Uterus (tissue), 4 donors: Measurements from ENCODE around the gene RANBP3. TPM values are rescaled to one million over a fixed set of nuclear protein-coding genes. Genes with fewer than 3 reads are reported as not detected.

ENCODE experiments used
- DNase-seq, 2 donors: peaks; one replicate each; pipeline ENCODE4 v3.0.0-alpha.2; 2019 to 2020
- H3K27ac ChIP-seq, 2 donors: fragments of 200-600 bp; sonication (generic); 1 replicate in 1 of 2; 2 replicates in 1 of 2; pipeline ENCODE4 v1.5.1; 2016 to 2018
- H3K27me3 ChIP-seq, 2 donors: fragments of 200-600 bp; sonication (generic); one replicate each; pipeline ENCODE4 v1.5.1; 2018 to 2019; ENCODE audit warnings: control low read depth in 1 of 2
- H3K36me3 ChIP-seq, 2 donors: fragments of 200-600 bp; sonication (generic); one replicate each; pipeline ENCODE4 v1.5.1; 2019; ENCODE audit warnings: control low read depth in 1 of 2
- H3K4me1 ChIP-seq, 2 donors: fragments of 200-600 bp; sonication (generic); one replicate each; pipeline ENCODE4 v1.5.1; 2018 to 2019; ENCODE audit warnings: control low read depth in 1 of 2
- H3K4me3 ChIP-seq, 2 donors: fragments of 200-600 bp; sonication (generic); 1 replicate in 1 of 2; 2 replicates in 1 of 2; pipeline ENCODE4 v1.5.1; 2018 to 2019; ENCODE audit warnings: mild to moderate bottlenecking in 1 of 2
- H3K9me3 ChIP-seq, 2 donors: fragments of 200-600 bp; sonication (generic); one replicate each; pipeline ENCODE4 v1.5.1; 2019; ENCODE audit warnings: control low read depth in 1 of 2
- POLR2A ChIP-seq, 2 donors: fragments of 450-650 bp; IDR thresholded peaks; one replicate each; pipeline ENCODE4 v1.6.1; 2016; ENCODE audit warnings: antibody characterized with exemption in 2 of 2, mild to moderate bottlenecking in 1 of 2, moderate library complexity in 1 of 2
- intact Hi-C: fragments of 100-400 bp; cut with DNase I; formaldehyde crosslinking; loops from one replicate; pipeline ENCODE4 v1.15.1; 2023; ENCODE audit warnings: low total_unique reads
- total RNA-seq, 4 donors: library from RNA; depleted of rRNA in 3 of 4; stranded (reverse); fragments of >200 nt in 3 of 4; gene quantifications; one replicate each; pipeline versions ENCODE4 v1.1.0 to v1.2.4, GENCODE V29; 2014 to 2023
- TF ChIP-seq, protein P1 (sequence below), 4 experiments: fragments of 200-600 bp in 2 of 4; fragments of 450-650 bp in 2 of 4; sonication (generic) in 2 of 4; IDR thresholded peaks; one replicate each; pipeline ENCODE4 v1.5.1; 2016 to 2019; ENCODE audit warnings: antibody characterized with exemption in 4 of 4, mild to moderate bottlenecking in 2 of 4, moderate library complexity in 1 of 4
- donor health status: DM: yes; HTN: yes; CAD: no.

RANBP3 gene
- total RNA-seq, 4 donors from 2014 or later: 40.9 to 98.1 (median 48.5) TPM

- no peaks in the 10 kb centered on the region for H3K36me3 ChIP-seq
- H3K4me1 ChIP-seq: peaks cover 4 to 12% of the 10 kb centered on the region in 2 donors
- H3K27me3 ChIP-seq: no peaks in the 10 kb centered on the region
- no peak overlapping the region for H3K27ac ChIP-seq
- no peak for DNase-seq
- no peak overlapping the region for H3K4me3 ChIP-seq
- H3K9me3 ChIP-seq: no peaks in the 10 kb centered on the region
- TF ChIP-seq, protein P1, sequence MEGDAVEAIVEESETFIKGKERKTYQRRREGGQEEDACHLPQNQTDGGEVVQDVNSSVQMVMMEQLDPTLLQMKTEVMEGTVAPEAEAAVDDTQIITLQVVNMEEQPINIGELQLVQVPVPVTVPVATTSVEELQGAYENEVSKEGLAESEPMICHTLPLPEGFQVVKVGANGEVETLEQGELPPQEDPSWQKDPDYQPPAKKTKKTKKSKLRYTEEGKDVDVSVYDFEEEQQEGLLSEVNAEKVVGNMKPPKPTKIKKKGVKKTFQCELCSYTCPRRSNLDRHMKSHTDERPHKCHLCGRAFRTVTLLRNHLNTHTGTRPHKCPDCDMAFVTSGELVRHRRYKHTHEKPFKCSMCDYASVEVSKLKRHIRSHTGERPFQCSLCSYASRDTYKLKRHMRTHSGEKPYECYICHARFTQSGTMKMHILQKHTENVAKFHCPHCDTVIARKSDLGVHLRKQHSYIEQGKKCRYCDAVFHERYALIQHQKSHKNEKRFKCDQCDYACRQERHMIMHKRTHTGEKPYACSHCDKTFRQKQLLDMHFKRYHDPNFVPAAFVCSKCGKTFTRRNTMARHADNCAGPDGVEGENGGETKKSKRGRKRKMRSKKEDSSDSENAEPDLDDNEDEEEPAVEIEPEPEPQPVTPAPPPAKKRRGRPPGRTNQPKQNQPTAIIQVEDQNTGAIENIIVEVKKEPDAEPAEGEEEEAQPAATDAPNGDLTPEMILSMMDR (IDR thresholded peaks at IDR 0.05): no peak
- no peak for TF ChIP-seq POLR2A (IDR thresholded peaks at IDR 0.05)
- intact Hi-C loops: no loop called here
Measured at GRCh38 chr19:5958074-5958850, 19.7 kb downstream of the RANBP3 start.

GRCh38 chr19:5957170-5957569 is 20.8 kb downstream of the RANBP3 start:
- Histone ChIP-seq H3K27ac (no peak overlapping the region), H3K36me3 (no peaks in the 10 kb centered on the region), H3K27me3 (no peaks in the 10 kb centered on the region), H3K4me1 (peaks cover 4 to 14% of the 10 kb centered on the region in 2 donors), H3K9me3 (no peaks in the 10 kb centered on the region), H3K4me3 (no peak overlapping the region)
- DNase-seq: no peak
- intact Hi-C loops: no loop called here
- no peak for TF ChIP-seq POLR2A (IDR thresholded peaks at IDR 0.05)
- TF ChIP-seq, protein P1 (IDR thresholded peaks at IDR 0.05): no peak

DNA sequence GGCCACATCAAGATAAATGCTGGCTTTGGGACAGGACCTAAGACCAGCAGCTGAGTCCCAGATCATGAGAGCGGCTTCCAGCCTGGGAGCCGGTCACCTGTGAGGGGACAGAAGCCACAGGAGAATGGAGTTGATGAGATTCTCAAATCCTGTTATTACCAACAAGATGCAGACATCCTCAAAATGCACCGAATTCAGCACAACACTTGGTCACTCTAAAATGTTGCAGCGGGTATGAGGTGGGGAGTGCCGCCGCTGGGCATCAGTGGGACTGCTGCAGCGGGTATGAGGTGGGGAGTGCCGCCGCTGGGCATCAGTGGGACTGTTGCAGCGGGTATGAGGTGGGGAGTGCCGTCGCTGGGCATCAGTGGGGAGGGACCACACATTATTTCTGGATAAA is 21.2 kb downstream of the RANBP3 start:
- peaks cover 4 to 17% of the 10 kb centered on the region in 2 donors for H3K4me1 ChIP-seq

GRCh38 chr19:5956323-5956722 is 21.6 kb downstream of the RANBP3 start:
- Histone ChIP-seq H3K36me3 (no peaks in the 10 kb centered on the region), H3K4me3 (no peak overlapping the region), H3K27ac (no peak overlapping the region), H3K9me3 (no peaks in the 10 kb centered on the region), H3K27me3 (no peaks in the 10 kb centered on the region), H3K4me1 (peaks cover 4 to 16% of the 10 kb centered on the region in 2 donors)
- DNase-seq: no peak
- intact Hi-C loops: no loop called here
- no peak for TF ChIP-seq POLR2A (IDR thresholded peaks at IDR 0.05)

More for the DNA sequence above, 21.2 kb downstream of the RANBP3 start:
- intact Hi-C loops: no loop called here
- Histone ChIP-seq H3K27ac (no peak overlapping the region), H3K27me3 (no peaks in the 10 kb centered on the region), H3K36me3 (no peaks in the 10 kb centered on the region), H3K4me3 (no peak overlapping the region), H3K9me3 (no peaks in the 10 kb centered on the region)
- TF ChIP-seq, protein P1 (IDR thresholded peaks at IDR 0.05): no peak
- TF ChIP-seq POLR2A (IDR thresholded peaks at IDR 0.05): no peak
- DNase-seq: no peak

- TF ChIP-seq, protein P1 (IDR thresholded peaks at IDR 0.05): no peak
- TF ChIP-seq POLR2A (IDR thresholded peaks at IDR 0.05): no peak
- H3K27me3 ChIP-seq: no peaks in the 10 kb centered on the region
- no peaks in the 10 kb centered on the region for H3K9me3 ChIP-seq
- H3K36me3 ChIP-seq: no peaks in the 10 kb centered on the region
- peak overlapping the region in 1 of 2 donors; percentile 58 for H3K27ac ChIP-seq
- DNase-seq: no peak
- intact Hi-C loops: no loop called here
- H3K4me3 ChIP-seq: no peak overlapping the region
- H3K4me1 ChIP-seq: peaks cover 4 to 20% of the 10 kb centered on the region in 2 donors
Measured at GRCh38 chr19:5955636-5955935, 22.4 kb downstream of the RANBP3 start.
